ENCODE data around the gene BICC1. TPM values are rescaled to one million over a fixed set of nuclear protein-coding genes. Genes with fewer than 3 reads are reported as not detected.

BICC1 gene
- total RNA-seq, 2 experiments from 2014 or later, result 0.14 TPM; not detected in 1

GRCh38 chr10:58833771-58834561 lies 321.3 kb downstream of the BICC1 start:
- CTCF ChIA-PET, result no interaction called here

DNA sequence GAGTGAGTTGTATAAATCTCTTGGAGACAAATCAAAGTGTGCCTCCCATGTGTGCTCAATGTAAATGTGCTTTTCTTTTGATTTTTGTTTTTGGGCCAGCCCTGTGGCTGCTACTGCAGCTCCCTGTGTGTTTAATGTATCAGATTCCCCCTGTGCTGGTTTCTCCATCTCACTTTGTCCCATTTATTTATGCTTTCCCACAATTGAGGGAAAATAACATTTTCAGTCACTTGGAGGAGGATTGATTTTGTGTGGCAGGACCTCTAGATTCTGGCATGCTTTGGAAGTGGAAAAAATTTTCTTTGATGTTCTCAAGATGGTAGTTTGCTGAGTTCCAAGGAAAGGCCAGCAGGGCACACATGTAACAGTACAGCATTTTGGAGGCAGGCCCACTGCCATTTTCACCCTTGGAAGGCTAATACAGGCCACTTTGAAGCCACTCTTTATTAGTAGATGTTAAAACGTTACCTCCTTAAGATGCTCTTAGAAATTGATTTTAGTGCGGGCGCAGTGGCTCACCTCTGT lies 323.6 kb downstream of the BICC1 start:
- ATAC-seq, result no peak
- H3K27ac Mint-ChIP-seq, result no peak overlapping the region
- CTCF ChIA-PET, result no interaction called here
- H3K36me3 Mint-ChIP-seq, result no peaks in the 10 kb centered on the region
- no peaks in the 10 kb centered on the region for H3K9me3 Mint-ChIP-seq (ENCODE audit: low read depth)
- no peak for DNase-seq
- H3K4me1 Mint-ChIP-seq, result no peaks in the 10 kb centered on the region
- H3K27me3 Mint-ChIP-seq, result peaks cover 4% of the 10 kb centered on the region
- no peak overlapping the region for H3K4me3 Mint-ChIP-seq

More at GRCh38 chr10:58833771-58834561, 321.3 kb downstream of the BICC1 start:
- no peaks in the 10 kb centered on the region for H3K9me3 Mint-ChIP-seq (ENCODE audit: low read depth)
- no peak for DNase-seq
- H3K36me3 Mint-ChIP-seq, result no peaks in the 10 kb centered on the region
- H3K4me3 Mint-ChIP-seq, result no peak overlapping the region
- peaks cover 4% of the 10 kb centered on the region for H3K27me3 Mint-ChIP-seq
- no peaks in the 10 kb centered on the region for H3K4me1 Mint-ChIP-seq
- no peak for ATAC-seq
- H3K27ac Mint-ChIP-seq, result no peak overlapping the region

- no peaks in the 10 kb centered on the region for H3K9me3 Mint-ChIP-seq (ENCODE audit: low read depth)
- H3K36me3 Mint-ChIP-seq, result no peaks in the 10 kb centered on the region
- no peak overlapping the region for H3K27ac Mint-ChIP-seq
- no peaks in the 10 kb centered on the region for H3K4me1 Mint-ChIP-seq
- peaks cover 4% of the 10 kb centered on the region for H3K27me3 Mint-ChIP-seq
- H3K4me3 Mint-ChIP-seq, result no peak overlapping the region
- CTCF ChIA-PET, result no interaction called here
- DNase-seq (no peak), ATAC-seq (no peak)
These were observed 324.4 kb downstream of the BICC1 start for GRCh38 chr10:58836991-58837575.

DNA sequence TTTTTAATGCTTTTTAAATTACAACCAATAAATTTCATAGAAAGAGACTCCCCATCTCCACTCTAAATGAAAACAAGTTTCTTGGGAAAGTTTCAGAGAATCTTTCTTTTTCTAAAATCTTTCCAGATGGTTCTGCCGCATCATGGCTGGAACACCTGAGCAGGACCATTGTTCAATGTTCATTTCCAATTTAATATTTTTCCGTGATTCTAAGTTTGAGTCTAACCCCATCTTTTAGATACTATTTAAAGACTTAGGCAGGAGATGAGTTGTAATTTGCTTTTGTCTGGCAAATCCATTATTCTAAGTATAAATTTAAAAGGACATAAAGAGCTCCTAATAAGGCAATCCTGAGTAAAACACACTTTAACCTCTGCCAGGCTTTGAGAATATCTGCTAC lies 325.2 kb downstream of the BICC1 start:
- Mint-ChIP-seq H3K9me3 (ENCODE audit: low read depth) (no peaks in the 10 kb centered on the region), H3K4me3 (no peak overlapping the region), H3K36me3 (no peaks in the 10 kb centered on the region), H3K4me1 (no peaks in the 10 kb centered on the region), H3K27me3 (peaks cover 4% of the 10 kb centered on the region), H3K27ac (no peak overlapping the region)
- no peak for DNase-seq
- no peak for ATAC-seq
- CTCF ChIA-PET, result no interaction called here

DNA sequence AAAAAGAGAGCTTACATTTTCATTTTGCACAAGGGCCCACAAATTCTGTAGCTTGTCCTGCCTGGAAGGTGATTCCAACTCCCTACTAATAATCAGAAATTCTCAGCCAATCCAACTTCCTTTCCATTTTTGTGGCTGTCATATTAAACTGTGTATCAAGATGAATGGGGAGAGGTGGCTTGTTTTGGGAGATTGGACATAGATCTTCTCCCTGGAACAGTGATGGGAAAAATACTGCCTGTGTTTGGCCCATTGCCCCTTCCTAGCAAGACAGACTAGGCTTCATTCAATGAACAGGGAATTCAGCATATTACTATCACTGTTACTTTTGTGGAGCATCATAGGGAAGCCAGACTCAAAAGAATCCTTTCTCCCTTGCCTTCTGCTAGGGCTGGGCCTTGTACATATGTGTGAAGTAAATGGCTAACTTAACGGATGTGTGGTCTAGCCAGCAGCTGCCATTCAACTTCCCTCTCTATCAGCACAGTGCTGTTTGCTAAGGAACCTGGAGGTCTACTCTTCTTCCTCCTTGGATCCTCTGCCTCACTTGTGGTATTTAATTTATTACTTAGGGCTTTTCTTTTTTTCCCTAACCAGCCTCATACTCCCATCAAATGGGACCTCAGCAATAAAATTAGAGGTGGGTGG lies 326.0 kb downstream of the BICC1 start:
- Mint-ChIP-seq H3K36me3 (no peaks in the 10 kb centered on the region), H3K27me3 (peaks cover 4% of the 10 kb centered on the region)
- no peak for ATAC-seq

DNA sequence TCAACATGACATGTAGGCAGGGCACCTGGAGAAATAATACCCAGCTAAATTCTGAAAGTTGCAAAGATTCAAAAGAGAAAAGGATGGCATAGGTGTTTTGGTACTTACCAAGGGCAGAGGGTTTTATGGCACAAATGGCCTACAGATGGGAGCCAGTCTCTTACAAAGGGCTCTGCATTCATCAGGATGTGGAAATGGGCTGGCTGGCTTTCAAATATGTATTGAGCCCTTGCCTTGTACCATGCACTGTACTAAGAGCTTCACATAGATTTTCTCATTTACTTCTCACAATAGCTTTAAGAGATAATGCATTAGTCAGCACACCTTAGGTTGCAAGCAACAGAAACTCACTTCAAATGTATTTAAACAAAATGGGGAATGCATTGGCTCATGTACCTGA lies 327.1 kb downstream of the BICC1 start:
- Mint-ChIP-seq H3K27ac (no peak overlapping the region), H3K36me3 (no peaks in the 10 kb centered on the region), H3K4me1 (no peaks in the 10 kb centered on the region)

More for the DNA sequence above, 326.0 kb downstream of the BICC1 start:
- no peak for DNase-seq
- CTCF ChIA-PET, result no interaction called here
- Mint-ChIP-seq H3K4me3 (no peak overlapping the region), H3K27ac (no peak overlapping the region), H3K4me1 (no peaks in the 10 kb centered on the region), H3K9me3 (ENCODE audit: low read depth) (no peaks in the 10 kb centered on the region)

GRCh38 chr10:58840840-58841435 lies 328.3 kb downstream of the BICC1 start:
- CTCF ChIA-PET, result no interaction called here
- Mint-ChIP-seq H3K27me3 (no peaks in the 10 kb centered on the region), H3K4me1 (no peaks in the 10 kb centered on the region), H3K36me3 (no peaks in the 10 kb centered on the region), H3K9me3 (ENCODE audit: low read depth) (no peaks in the 10 kb centered on the region), H3K4me3 (no peak overlapping the region), H3K27ac (no peak overlapping the region)
- no peak for ATAC-seq
- DNase-seq, result no peak

More for the DNA sequence above, 327.1 kb downstream of the BICC1 start:
- no peaks in the 10 kb centered on the region for H3K27me3 Mint-ChIP-seq
- DNase-seq, result no peak
- CTCF ChIA-PET, result no interaction called here
- no peak for ATAC-seq
- no peak overlapping the region for H3K4me3 Mint-ChIP-seq
- H3K9me3 Mint-ChIP-seq (ENCODE audit: low read depth), result no peaks in the 10 kb centered on the region

DNA sequence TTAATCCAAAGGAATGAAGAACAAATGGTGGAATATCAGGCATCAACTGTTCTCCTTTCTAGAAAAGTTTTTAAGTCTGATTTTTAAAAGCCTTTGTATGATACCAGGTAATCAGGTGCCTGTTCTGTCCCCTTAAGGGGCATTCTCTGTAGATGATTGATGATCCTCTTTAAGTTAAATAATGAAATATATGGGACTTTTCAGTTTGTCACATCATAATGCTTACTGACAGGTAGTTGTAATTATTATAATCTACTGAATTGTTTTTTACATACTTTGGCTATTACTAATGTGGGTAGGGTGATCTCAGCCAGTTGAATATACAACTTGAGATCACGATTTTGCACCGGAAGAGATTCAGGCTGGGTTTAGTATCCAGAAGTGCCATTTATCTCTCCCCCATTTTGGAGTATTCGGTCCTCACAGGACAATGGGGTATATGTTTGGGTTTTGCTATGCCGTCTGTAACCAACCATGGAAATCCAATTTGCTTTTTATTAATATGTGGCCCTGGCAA lies 330.2 kb downstream of the BICC1 start:
- no peaks in the 10 kb centered on the region for H3K36me3 Mint-ChIP-seq
- H3K9me3 Mint-ChIP-seq (ENCODE audit: low read depth), result no peaks in the 10 kb centered on the region
- no peaks in the 10 kb centered on the region for H3K27me3 Mint-ChIP-seq
- no peak overlapping the region for H3K4me3 Mint-ChIP-seq
- no peaks in the 10 kb centered on the region for H3K4me1 Mint-ChIP-seq
- ATAC-seq (no peak), DNase-seq (no peak)
- no peak overlapping the region for H3K27ac Mint-ChIP-seq
- CTCF ChIA-PET, result no interaction called here

DNA sequence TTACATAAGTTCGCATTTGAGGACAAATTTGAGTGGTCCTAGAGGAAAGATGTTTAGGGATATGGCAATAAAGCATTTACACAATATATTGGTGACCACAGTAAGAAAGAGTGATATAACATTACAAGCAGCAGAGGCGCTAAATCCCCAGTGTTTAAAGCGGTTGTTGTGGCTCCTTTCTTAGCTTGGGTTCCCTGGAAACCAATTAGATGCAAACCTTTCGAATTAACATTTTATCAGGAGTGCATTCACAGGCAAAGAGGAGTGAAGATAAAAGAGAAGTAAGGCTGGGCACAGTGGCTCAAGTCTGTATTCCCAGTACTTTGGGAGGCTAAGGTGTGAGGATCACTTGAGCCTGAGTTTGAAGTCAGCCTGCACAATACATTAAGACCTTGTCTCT lies 331.1 kb downstream of the BICC1 start:
- ATAC-seq, result no peak
- H3K27ac Mint-ChIP-seq, result no peak overlapping the region
- DNase-seq, result no peak
- CTCF ChIA-PET, result no interaction called here
- H3K27me3 Mint-ChIP-seq, result no peaks in the 10 kb centered on the region
- no peaks in the 10 kb centered on the region for H3K4me1 Mint-ChIP-seq
- H3K36me3 Mint-ChIP-seq, result no peaks in the 10 kb centered on the region
- H3K9me3 Mint-ChIP-seq (ENCODE audit: low read depth), result no peaks in the 10 kb centered on the region
- no peak overlapping the region for H3K4me3 Mint-ChIP-seq

DNA sequence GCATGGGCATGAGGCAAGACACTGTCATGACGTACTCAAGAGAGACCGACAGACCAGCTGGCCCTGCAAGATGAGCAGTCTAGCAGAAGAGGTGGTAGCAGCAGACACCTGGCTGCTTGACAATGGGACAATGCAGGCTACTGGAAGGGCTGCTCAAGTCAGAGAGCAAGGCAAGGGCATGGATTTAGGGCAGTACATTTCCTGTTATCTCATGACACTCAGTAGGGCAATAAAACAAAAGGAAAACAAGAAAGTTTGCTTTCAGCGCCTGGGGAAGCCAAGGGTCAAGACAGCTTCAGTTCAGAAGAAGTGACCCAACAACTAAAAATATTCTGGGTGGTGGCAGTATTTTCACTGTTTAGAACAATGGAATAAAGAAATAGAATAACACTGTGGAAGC lies 332.0 kb downstream of the BICC1 start:
- no peak for DNase-seq
- Mint-ChIP-seq H3K27me3 (no peaks in the 10 kb centered on the region), H3K4me3 (no peak overlapping the region), H3K36me3 (no peaks in the 10 kb centered on the region), H3K27ac (no peak overlapping the region), H3K4me1 (no peaks in the 10 kb centered on the region), H3K9me3 (ENCODE audit: low read depth) (no peaks in the 10 kb centered on the region)
- ATAC-seq, result no peak
- CTCF ChIA-PET, result no interaction called here

DNA sequence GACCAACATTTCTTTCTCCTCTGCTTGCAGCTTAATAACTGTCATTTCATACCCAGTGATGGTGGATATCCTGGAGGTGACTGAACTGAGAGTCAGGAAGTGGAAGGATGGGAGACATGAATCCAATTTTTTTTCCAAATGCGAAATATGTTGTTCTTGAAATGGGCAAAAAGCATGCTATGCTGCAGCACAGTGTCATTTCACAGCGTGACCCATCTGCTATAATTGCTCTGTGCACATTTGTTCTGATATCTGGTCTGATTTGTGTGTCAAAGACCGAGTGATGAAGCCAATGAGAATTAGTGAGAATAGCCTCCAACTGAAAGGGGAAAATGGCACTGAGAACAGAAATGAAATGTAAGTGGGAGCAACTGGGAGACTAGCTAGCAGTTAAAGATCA lies 334.2 kb downstream of the BICC1 start:
- Mint-ChIP-seq H3K36me3 (no peaks in the 10 kb centered on the region), H3K4me3 (no peak overlapping the region), H3K4me1 (no peaks in the 10 kb centered on the region), H3K9me3 (ENCODE audit: low read depth) (no peaks in the 10 kb centered on the region), H3K27me3 (no peaks in the 10 kb centered on the region), H3K27ac (no peak overlapping the region)
- DNase-seq (no peak), ATAC-seq (no peak)
- CTCF ChIA-PET, result no interaction called here

- H3K4me1 Mint-ChIP-seq, result no peaks in the 10 kb centered on the region
- DNase-seq (no peak), ATAC-seq (no peak)
- H3K27ac Mint-ChIP-seq, result no peak overlapping the region
- H3K9me3 Mint-ChIP-seq (ENCODE audit: low read depth), result no peaks in the 10 kb centered on the region
- H3K27me3 Mint-ChIP-seq, result no peaks in the 10 kb centered on the region
- H3K36me3 Mint-ChIP-seq, result no peaks in the 10 kb centered on the region
- H3K4me3 Mint-ChIP-seq, result no peak overlapping the region
- CTCF ChIA-PET, result no interaction called here
These were observed 338.9 kb downstream of the BICC1 start for GRCh38 chr10:58851606-58852005.

DNA sequence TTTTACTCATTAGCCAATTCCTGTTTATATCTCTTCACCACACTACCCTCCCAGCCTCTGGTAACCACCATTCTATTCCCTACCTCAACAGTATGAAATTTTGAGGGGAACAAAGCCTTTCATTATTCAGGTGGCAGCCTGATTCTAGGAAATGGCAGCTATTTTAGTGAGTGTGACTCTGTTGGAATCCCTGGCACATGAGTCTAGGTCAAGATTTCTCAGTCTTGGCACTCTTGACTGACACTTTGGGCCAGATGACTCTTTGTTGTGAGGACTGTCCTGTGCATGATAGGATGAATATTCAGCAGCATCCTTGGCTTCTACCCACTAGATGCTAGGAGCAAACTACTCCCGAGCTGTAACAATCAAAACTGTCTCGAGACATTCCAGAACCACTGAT lies 341.0 kb downstream of the BICC1 start:
- no peaks in the 10 kb centered on the region for H3K4me1 Mint-ChIP-seq
- DNase-seq (no peak), ATAC-seq (no peak)
- CTCF ChIA-PET, result no interaction called here
- no peaks in the 10 kb centered on the region for H3K27me3 Mint-ChIP-seq
- no peaks in the 10 kb centered on the region for H3K9me3 Mint-ChIP-seq (ENCODE audit: low read depth)
- H3K4me3 Mint-ChIP-seq, result no peak overlapping the region
- no peaks in the 10 kb centered on the region for H3K36me3 Mint-ChIP-seq
- H3K27ac Mint-ChIP-seq, result no peak overlapping the region
